Liver (tissue), 9 donors: ENCODE results near the gene SMKR1. TPM values are rescaled to one million over a fixed set of nuclear protein-coding genes. Genes with fewer than 3 reads are reported as not detected.

Experiments used
- DNase-seq: peaks from one replicate; pipeline ENCODE4 v3.0.0-alpha.2; 2017; ENCODE audit warnings: low spot score
- H3K27ac ChIP-seq, 2 donors: one replicate each; pipeline ENCODE4 v1.7.0; 2013; ENCODE audit warnings: inconsistent platforms in 2 of 2, low read length in 2 of 2, control low read depth in 1 of 2, low read depth in 1 of 2, mild to moderate bottlenecking in 1 of 2
- H3K27me3 ChIP-seq, 4 donors: one replicate each; pipeline versions ENCODE4 v1.6.1 to v1.7.0; 2013; ENCODE audit warnings: low read length in 3 of 4, inconsistent platforms in 1 of 4, mild to moderate bottlenecking in 1 of 4, moderate library complexity in 1 of 4; ENCODE audit not compliant: control insufficient read depth in 4 of 4, insufficient read depth in 4 of 4
- H3K36me3 ChIP-seq, 4 donors: one replicate each; pipeline versions ENCODE4 v1.6.1 to v1.7.0; 2013; ENCODE audit warnings: low read length in 3 of 4, mild to moderate bottlenecking in 3 of 4, low read depth in 1 of 4, moderate library complexity in 1 of 4; ENCODE audit not compliant: control insufficient read depth in 4 of 4, insufficient read depth in 3 of 4
- H3K4me1 ChIP-seq, 4 donors: one replicate each; pipeline versions ENCODE4 v1.6.1 to v1.7.0; 2013; ENCODE audit warnings: low read length in 3 of 4, mild to moderate bottlenecking in 3 of 4, moderate library complexity in 1 of 4; ENCODE audit not compliant: control insufficient read depth in 4 of 4, insufficient read depth in 4 of 4
- H3K4me3 ChIP-seq, 3 donors: one replicate each; pipeline versions ENCODE4 v1.6.1 to v1.7.0; 2013; ENCODE audit warnings: low read length in 3 of 3, control low read depth in 1 of 3, low read depth in 1 of 3, mild to moderate bottlenecking in 1 of 3
- H3K9ac ChIP-seq, 2 donors: one replicate each; pipeline ENCODE4 v1.7.0; 2013; ENCODE audit warnings: low read length in 2 of 2, mild to moderate bottlenecking in 2 of 2, moderate library complexity in 2 of 2, control low read depth in 1 of 2, low read depth in 1 of 2
- H3K9me3 ChIP-seq, 4 donors: one replicate each; pipeline versions ENCODE4 v1.6.1 to v1.7.0; 2013; ENCODE audit warnings: low read length in 3 of 4; ENCODE audit not compliant: control insufficient read depth in 4 of 4
- EGR1 ChIP-seq, 2 donors: IDR thresholded peaks; 2 replicates each; pipeline ENCODE4 v1.6.1; 2016 to 2018; ENCODE audit warnings: antibody characterized with exemption in 2 of 2, low read depth in 2 of 2
- FOXA1 ChIP-seq: IDR thresholded peaks from 2 replicates; pipeline ENCODE4 v1.6.1; 2016; ENCODE audit warnings: antibody characterized with exemption
- FOXA2 ChIP-seq: IDR thresholded peaks from 2 replicates; pipeline ENCODE4 v1.6.1; 2016; ENCODE audit warnings: antibody characterized with exemption
- GABPA ChIP-seq, 2 donors: IDR thresholded peaks in 1 of 2; conservative IDR thresholded peaks in 1 of 2; 2 replicates each; pipeline ENCODE4 v1.6.1; 2016; ENCODE audit warnings: antibody characterized with exemption in 2 of 2, mild to moderate bottlenecking in 1 of 2, moderate library complexity in 1 of 2
- HNF4A ChIP-seq, 2 donors: conservative IDR thresholded peaks; 2 replicates each; pipeline ENCODE4 v1.6.1; 2016; ENCODE audit warnings: antibody characterized with exemption in 2 of 2, mild to moderate bottlenecking in 2 of 2
- HNF4G ChIP-seq: IDR thresholded peaks from 2 replicates; pipeline ENCODE4 v1.6.1; 2016; ENCODE audit warnings: antibody characterized with exemption
- JUND ChIP-seq, 2 donors: IDR thresholded peaks; 2 replicates each; pipeline ENCODE4 v1.6.1; 2016; ENCODE audit warnings: antibody characterized with exemption in 2 of 2
- NR2F2 ChIP-seq: IDR thresholded peaks from 2 replicates; pipeline ENCODE4 v1.6.1; 2016; ENCODE audit warnings: antibody characterized with exemption
- RAD21 ChIP-seq, 2 donors: IDR thresholded peaks; 2 replicates each; pipeline ENCODE4 v1.6.1; 2016; ENCODE audit warnings: antibody characterized with exemption in 2 of 2, mild to moderate bottlenecking in 2 of 2
- RXRA ChIP-seq, 2 donors: IDR thresholded peaks; 2 replicates each; pipeline ENCODE4 v1.6.1; 2017 to 2018; ENCODE audit warnings: antibody characterized with exemption in 2 of 2, mild to moderate bottlenecking in 1 of 2
- SP1 ChIP-seq: IDR thresholded peaks from 2 replicates; pipeline ENCODE4 v1.6.1; 2018; ENCODE audit warnings: antibody characterized with exemption, mild to moderate bottlenecking
- TAF1 ChIP-seq: conservative IDR thresholded peaks from 2 replicates; pipeline ENCODE4 v1.6.1; 2016; ENCODE audit warnings: antibody characterized with exemption, mild to moderate bottlenecking
- YY1 ChIP-seq: IDR thresholded peaks from 2 replicates; pipeline ENCODE4 v1.6.1; 2016; ENCODE audit warnings: antibody characterized with exemption, mild to moderate bottlenecking
- WGBS: extraction: QIAGEN DNeasy Blood & Tissue Kit; methylation state at CpG from one replicate; pipeline ENCODE4 v1.1.7; 2013; 5-methylcytosine and 5-hydroxymethylcytosine counted together
- polyA plus RNA-seq, 2 donors: library from polyadenylated mRNA; stranded (reverse) in 1 of 2; unstranded in 1 of 2; fragments of 200-250 nt in 1 of 2; fragments of >200 nt in 1 of 2; fragmentation: Nextera tagmentation in 1 of 2; extraction: Ambion mirVana in 1 of 2; gene quantifications; one replicate each; pipeline versions ENCODE4 v1.2.1 to v1.2.3, GENCODE V29; 2013 to 2015
- total RNA-seq, 2 donors: library from RNA; depleted of rRNA; stranded (reverse); fragments of >200 nt; gene quantifications; one replicate each; pipeline ENCODE4 v1.2.3, GENCODE V29; 2014
- TF ChIP-seq, protein P1 (sequence below): IDR thresholded peaks from 2 replicates; pipeline ENCODE4 v1.6.1; 2016; ENCODE audit warnings: antibody characterized with exemption
- TF ChIP-seq, protein P2 (sequence below): IDR thresholded peaks from 2 replicates; pipeline ENCODE4 v1.6.1; 2016; ENCODE audit warnings: antibody characterized with exemption
- TF ChIP-seq, protein P3 (sequence below): IDR thresholded peaks from 2 replicates; pipeline ENCODE4 v1.6.1; 2016; ENCODE audit warnings: antibody characterized with exemption, mild to moderate bottlenecking
- TF ChIP-seq, protein P4 (sequence below): fragments of 150-350 bp; IDR thresholded peaks from 2 replicates; pipeline ENCODE4 v1.5.1; 2017; ENCODE audit warnings: improper control_type of control experiment, low read depth, low read length; ENCODE audit not compliant: missing input control
- TF ChIP-seq, protein P5 (sequence below): IDR thresholded peaks from 2 replicates; pipeline ENCODE4 v1.6.1; 2016; ENCODE audit warnings: antibody characterized with exemption
- donor health status: healthy.
- donor health status: healthy.
- donor health status: healthy.
- donor health status: healthy.
- donor health status: healthy.

Gene SMKR1
- total and polyA plus RNA-seq, 4 donors: not detected

DNA sequence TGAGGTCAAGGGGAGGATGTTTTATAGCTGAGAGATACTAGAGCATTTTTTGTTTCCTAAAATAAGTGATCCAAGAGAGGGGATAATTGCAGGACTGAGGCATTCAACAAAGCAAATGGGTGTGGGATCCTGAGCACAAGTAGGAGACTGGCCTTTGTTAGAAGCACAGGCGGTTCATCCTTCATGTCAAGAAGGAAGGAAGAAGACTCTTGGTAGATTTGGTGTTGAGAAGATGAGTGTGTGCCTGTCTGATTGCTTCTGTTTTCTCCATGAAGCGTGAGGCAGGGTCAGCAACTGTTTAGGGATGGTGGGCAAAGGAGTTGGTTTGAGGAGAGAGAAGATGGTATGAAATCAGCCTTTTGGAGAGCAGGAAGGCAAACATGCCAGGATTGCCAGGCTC, 40.5 kb upstream of the SMKR1 start:
- H3K4me3 ChIP-seq: no peak overlapping the region
- H3K27me3 ChIP-seq: no peaks in the 10 kb centered on the region
- no peak overlapping the region for H3K27ac ChIP-seq
- TF ChIP-seq FOXA2 (no peak), RAD21 (IDR thresholded peaks at IDR 0.05) (no peak), FOXA1 (no peak), JUND (IDR thresholded peaks at IDR 0.05) (no peak), SP1 (no peak), HNF4G (no peak), RXRA (IDR thresholded peaks at IDR 0.05) (no peak), HNF4A (conservative IDR thresholded peaks at IDR 0.05) (no peak), GABPA (IDR thresholded peaks at IDR 0.05 in 1 of 2, conservative IDR thresholded peaks at IDR 0.05 in 1 of 2) (no peak), YY1 (no peak), EGR1 (IDR thresholded peaks at IDR 0.05; ENCODE audit: low read depth in 2 of 2) (no peak), TAF1 (no peak), NR2F2 (no peak)
- TF ChIP-seq, protein P1, sequence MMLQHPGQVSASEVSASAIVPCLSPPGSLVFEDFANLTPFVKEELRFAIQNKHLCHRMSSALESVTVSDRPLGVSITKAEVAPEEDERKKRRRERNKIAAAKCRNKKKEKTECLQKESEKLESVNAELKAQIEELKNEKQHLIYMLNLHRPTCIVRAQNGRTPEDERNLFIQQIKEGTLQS: no peak
- TF ChIP-seq, protein P2, sequence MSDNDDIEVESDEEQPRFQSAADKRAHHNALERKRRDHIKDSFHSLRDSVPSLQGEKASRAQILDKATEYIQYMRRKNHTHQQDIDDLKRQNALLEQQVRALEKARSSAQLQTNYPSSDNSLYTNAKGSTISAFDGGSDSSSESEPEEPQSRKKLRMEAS: no peak
- TF ChIP-seq, protein P3, sequence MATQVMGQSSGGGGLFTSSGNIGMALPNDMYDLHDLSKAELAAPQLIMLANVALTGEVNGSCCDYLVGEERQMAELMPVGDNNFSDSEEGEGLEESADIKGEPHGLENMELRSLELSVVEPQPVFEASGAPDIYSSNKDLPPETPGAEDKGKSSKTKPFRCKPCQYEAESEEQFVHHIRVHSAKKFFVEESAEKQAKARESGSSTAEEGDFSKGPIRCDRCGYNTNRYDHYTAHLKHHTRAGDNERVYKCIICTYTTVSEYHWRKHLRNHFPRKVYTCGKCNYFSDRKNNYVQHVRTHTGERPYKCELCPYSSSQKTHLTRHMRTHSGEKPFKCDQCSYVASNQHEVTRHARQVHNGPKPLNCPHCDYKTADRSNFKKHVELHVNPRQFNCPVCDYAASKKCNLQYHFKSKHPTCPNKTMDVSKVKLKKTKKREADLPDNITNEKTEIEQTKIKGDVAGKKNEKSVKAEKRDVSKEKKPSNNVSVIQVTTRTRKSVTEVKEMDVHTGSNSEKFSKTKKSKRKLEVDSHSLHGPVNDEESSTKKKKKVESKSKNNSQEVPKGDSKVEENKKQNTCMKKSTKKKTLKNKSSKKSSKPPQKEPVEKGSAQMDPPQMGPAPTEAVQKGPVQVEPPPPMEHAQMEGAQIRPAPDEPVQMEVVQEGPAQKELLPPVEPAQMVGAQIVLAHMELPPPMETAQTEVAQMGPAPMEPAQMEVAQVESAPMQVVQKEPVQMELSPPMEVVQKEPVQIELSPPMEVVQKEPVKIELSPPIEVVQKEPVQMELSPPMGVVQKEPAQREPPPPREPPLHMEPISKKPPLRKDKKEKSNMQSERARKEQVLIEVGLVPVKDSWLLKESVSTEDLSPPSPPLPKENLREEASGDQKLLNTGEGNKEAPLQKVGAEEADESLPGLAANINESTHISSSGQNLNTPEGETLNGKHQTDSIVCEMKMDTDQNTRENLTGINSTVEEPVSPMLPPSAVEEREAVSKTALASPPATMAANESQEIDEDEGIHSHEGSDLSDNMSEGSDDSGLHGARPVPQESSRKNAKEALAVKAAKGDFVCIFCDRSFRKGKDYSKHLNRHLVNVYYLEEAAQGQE: no peak
- TF ChIP-seq, protein P4, sequence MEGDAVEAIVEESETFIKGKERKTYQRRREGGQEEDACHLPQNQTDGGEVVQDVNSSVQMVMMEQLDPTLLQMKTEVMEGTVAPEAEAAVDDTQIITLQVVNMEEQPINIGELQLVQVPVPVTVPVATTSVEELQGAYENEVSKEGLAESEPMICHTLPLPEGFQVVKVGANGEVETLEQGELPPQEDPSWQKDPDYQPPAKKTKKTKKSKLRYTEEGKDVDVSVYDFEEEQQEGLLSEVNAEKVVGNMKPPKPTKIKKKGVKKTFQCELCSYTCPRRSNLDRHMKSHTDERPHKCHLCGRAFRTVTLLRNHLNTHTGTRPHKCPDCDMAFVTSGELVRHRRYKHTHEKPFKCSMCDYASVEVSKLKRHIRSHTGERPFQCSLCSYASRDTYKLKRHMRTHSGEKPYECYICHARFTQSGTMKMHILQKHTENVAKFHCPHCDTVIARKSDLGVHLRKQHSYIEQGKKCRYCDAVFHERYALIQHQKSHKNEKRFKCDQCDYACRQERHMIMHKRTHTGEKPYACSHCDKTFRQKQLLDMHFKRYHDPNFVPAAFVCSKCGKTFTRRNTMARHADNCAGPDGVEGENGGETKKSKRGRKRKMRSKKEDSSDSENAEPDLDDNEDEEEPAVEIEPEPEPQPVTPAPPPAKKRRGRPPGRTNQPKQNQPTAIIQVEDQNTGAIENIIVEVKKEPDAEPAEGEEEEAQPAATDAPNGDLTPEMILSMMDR: no peak
- TF ChIP-seq, protein P5, sequence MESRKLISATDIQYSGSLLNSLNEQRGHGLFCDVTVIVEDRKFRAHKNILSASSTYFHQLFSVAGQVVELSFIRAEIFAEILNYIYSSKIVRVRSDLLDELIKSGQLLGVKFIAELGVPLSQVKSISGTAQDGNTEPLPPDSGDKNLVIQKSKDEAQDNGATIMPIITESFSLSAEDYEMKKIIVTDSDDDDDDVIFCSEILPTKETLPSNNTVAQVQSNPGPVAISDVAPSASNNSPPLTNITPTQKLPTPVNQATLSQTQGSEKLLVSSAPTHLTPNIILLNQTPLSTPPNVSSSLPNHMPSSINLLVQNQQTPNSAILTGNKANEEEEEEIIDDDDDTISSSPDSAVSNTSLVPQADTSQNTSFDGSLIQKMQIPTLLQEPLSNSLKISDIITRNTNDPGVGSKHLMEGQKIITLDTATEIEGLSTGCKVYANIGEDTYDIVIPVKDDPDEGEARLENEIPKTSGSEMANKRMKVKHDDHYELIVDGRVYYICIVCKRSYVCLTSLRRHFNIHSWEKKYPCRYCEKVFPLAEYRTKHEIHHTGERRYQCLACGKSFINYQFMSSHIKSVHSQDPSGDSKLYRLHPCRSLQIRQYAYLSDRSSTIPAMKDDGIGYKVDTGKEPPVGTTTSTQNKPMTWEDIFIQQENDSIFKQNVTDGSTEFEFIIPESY: no peak
- no peaks in the 10 kb centered on the region for H3K9me3 ChIP-seq
- no peaks in the 10 kb centered on the region for H3K4me1 ChIP-seq
- no peak for DNase-seq
- H3K36me3 ChIP-seq: no peaks in the 10 kb centered on the region
- no peak overlapping the region for H3K9ac ChIP-seq
- 97% methylated on average over 2 of the region's 2 CpGs for WGBS
